Stimulated activated CD8-positive, alpha-beta memory T cell treated with anti-CD3 and anti-CD28 coated beads, Interleukin-12 subunit alpha, Interleukin-12 subunit beta, amount 100 ng/mL, for 4 hours (primary cell): ENCODE results near the gene POLR2J.
"Not testable (repeated sequence)": the region's sequence is repeated elsewhere in the genome, so short reads cannot be mapped to it uniquely, and the experiment has no call there.

Experiments
- DNase-seq: peaks from one replicate; pipeline ENCODE4 v3.0.0-alpha.2; 2020; ENCODE audit warnings: low read depth

POLR2J gene

GRCh38 chr7:102494473-102495149 lies 15.9 kb upstream of the POLR2J start:
- DNase-seq = not testable (repeated sequence)

GRCh38 chr7:102494026-102494425 lies 15.3 kb upstream of the POLR2J start:
- not testable (repeated sequence) for DNase-seq

- DNase-seq = not testable (repeated sequence)
These were observed 14.7 kb upstream of the POLR2J start for GRCh38 chr7:102493220-102493935.

DNA sequence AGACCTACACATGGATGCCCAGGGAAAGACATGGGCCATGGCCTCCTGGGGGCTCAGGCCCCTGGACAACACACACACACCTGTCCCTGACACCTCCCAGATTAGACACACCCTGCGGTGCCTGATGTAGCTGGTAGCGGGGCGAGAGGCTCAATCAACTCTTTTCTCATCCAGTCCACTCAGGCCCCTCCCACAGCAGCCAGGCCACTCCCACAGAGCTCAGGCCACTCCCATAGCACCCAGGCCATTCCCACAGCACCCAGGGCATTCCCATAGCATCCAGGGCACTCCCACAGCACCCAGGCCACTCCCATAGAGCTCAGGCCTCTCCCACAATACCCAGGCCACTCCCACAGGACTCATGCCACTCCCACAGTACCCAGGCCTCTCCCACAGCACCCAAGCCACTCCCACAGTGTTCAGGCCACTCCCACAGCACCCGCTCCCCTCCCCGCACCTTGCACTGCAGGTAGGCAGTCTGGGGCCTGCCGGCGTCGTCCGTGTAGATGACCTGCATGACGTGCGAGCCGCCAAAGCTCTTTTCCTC lies 11.9 kb upstream of the POLR2J start:
- not testable (repeated sequence) for DNase-seq

- DNase-seq = not testable (repeated sequence)
These were observed 5.6 kb upstream of the POLR2J start for GRCh38 chr7:102484317-102484716.

- DNase-seq = not testable (repeated sequence)
These were observed 3.2 kb upstream of the POLR2J start for GRCh38 chr7:102481962-102482361.

DNA sequence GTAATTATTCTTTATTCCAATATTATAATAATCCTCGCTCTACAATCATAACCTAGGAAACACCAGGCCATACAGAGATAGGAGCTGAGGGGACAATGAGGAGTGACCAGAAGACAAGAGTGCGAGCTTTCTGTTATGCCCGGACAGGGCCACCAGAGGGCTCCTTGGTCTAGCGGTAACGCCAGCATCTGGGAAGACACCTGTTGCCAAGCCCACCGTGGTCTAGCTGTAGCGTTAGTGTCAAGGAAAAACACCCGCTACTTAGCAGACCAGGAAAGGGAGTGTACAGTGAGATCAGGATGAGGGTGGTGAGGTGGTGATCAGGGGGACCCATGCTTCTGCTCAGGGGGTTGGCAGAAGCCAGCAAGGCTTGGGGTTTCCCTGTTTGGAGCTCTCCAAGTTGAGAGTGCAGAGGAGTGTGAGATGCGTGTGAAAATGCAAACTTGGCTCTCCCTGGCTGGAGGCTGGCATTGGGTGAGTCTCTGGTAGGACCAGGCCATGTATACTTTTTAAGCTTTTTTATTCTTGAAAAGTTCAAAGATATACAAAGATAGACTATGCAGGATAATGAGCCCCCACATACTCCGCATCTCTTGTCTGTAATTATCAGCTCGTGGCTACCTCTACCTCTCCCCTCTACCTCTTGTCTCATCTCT lies 1.4 kb upstream of the POLR2J start:
- DNase-seq = not testable (repeated sequence)

DNA sequence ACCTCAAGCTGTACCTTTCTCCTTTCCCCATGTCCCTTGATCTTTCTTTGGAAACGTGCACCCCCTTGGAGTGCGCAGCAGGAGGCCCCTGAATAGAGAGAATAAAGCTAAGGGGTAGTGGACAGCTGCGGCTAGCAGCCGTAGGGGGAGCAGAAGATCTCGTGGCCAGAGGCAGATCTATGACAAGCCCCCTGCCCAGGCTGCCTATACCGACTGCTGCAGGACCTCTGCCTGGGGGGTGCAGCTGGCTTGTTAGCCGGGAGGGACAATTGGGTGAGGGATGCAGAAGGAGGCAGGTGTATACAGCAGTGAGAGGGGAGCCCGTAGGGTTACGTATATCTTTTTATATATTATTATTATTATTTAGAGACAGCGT lies 475 bp upstream of the POLR2J start:
- DNase-seq = not testable (repeated sequence)

DNA sequence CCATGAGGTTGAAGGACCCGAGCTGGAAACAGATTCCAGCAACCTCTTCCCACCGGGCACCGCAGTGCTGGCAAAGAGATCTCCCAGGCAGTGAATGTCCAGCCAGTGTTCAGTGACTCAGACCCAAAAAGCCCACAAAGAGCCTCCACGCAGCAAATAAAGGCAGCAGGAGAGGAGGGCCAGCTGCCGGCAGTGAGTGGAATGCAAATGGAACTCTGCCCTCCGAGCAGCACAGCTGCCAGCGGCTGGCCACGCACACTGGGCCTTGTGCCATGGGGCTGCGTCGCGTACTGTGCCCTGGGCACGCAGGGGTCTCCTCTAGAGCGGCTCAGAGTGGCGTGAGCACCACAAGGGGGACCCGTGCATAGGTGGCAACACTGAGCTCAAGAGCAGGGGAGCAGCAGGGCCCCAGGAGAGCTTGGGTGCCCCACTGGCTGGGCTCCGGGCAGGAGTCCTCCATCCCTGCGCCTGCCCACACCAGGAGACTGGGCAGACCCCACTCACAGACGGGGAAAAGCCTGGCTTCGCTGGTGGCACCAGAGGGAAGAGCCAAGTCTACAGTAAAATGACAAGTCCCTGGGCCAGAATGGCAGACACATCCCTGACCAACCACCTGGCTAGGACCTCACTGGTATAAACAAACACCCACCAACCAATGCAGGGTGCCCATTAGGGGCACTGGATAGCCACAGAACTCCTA lies 3.8 kb downstream of the POLR2J start:
- DNase-seq = not testable (repeated sequence)

DNA sequence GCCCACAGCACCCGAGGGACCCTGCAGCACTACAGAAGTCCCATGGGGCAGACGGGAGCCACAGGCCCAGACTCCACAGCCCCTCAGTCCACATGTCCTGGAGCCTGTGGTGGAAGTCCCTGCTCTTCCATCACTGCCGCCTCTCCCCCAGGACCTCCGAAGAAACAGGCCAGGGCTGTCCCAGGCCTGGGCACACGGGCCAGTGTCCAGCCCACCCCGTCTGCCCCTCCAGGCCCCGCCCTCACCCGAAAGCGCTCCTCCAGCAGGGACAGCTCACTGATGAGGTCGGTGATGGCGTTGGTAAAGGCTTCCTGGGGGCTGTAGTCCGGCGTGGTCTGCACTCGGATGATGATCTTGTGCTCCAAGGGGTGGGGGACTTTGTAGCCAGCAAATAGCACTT lies 4.6 kb downstream of the POLR2J start:
- not testable (repeated sequence) for DNase-seq

DNA sequence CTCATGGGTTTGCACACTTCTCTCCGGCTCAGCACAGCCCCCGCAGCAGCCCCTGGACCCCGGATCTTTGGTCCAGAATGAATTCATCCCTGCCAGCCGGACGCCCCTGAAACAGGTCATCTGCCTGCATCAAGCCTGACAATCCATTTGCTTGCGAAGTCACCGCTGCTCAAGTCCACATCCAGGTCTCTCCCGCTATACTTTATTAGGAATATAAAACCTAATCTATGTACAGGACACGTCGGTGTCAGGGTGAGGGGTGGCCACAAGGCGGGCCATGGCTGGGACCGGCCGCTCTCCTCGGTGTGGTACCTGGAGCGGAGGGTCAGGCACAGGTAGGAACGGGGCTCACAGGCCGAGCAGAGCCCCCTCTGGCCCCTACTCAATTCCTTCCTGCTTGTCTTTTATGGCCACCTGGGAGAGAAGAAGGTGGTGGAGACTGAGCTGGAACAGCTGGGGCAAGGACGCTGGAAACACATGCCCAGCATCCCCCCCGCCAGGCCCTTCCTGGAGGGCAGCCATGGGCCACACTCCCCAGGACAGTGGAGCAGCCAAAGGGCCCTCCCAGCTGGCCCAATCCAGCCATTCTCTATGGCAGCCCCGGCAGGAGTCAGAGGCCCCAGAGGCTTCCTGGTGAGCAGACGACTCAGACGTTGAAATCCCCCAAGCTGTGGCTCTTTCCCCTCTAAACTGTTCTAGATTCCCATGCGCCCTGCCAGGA lies 5.3 kb downstream of the POLR2J start:
- DNase-seq = no peak

DNA sequence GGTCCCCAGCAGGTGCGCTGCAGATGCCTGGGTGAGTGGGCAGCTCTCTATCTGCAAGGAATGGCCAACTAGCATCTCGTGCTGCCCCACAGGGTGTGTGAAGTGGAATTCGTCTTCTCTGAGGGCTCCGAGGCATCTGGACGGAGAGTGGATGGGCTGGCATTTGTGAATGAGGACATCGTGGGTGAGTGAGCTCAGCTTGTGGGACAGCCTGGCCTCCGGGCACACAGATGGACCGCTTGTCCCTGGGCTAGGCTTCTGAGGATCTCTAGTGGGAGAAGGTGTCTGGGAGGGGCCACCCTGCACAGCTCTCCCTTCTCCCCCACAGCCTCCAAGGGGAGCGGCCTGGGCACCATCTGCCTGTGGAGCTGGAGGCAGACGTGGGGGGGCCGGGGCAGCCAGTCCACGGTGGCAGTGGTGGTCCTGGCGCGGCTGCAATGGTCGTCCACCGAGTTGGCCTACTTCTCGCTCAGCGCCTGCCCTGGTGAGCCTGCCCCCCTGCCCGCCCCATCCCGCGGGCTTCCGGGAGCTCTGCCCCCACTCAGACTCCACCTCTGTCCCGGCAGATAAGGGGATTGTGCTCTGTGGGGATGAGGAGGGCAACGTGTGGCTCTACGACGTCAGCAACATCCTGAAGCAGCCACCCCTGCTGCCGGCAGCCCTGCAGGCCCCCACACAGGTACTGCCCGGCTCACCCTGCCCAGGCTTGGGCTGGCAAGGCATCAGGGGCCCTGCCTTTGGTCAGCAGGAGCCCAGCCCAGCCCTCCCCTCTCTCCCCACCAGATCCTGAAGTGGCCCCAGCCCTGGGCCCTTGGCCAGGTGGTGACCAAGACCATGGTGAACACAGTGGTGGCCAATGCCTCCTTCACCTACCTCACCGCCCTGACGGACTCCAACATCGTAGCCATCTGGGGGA lies 6.3 kb downstream of the POLR2J start:
- no peak for DNase-seq

GRCh38 chr7:102471791-102472125 lies 7.0 kb downstream of the POLR2J start:
- DNase-seq = no peak

DNA sequence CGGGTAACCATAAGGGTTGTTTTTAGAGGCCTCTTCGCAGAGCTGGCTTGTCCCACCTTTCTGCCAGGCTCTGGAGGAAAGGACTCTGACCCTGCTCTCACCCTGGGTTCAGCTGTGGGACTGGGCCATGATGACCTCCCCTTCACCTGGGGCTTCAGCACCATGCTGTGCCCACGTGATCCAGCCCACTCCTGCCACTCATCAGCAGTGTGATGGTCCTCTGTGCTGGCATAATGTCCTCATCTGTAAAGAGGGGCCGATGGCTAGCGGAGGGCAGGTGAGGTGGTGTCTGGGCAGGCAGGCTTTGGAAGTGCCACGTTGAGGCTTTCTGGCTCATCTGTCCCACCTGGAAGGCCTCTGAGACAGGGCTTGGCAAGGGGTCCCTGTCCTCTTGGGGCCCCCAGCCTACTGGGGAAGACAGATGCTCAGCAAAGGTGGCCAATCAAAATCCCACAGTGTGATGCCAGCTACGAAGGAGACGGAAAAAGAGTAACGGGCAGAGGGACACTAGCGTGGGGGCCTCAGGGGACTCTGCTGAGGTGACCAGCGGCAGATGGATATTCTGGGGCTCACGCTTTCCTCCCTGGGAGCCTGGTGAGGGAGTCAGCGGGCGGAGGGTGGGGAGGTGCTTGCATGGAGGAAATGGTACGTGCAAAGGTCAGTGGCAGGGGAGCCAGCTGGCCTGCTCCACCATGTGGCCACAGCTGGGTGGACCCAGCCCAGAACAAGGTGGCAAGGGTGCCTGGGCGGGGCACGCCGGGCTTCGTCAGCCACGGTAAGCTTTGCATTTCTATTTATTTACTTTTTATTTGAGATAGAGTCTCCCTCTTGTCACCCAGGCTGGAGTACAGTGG lies 8.5 kb downstream of the POLR2J start:
- no peak for DNase-seq

DNA sequence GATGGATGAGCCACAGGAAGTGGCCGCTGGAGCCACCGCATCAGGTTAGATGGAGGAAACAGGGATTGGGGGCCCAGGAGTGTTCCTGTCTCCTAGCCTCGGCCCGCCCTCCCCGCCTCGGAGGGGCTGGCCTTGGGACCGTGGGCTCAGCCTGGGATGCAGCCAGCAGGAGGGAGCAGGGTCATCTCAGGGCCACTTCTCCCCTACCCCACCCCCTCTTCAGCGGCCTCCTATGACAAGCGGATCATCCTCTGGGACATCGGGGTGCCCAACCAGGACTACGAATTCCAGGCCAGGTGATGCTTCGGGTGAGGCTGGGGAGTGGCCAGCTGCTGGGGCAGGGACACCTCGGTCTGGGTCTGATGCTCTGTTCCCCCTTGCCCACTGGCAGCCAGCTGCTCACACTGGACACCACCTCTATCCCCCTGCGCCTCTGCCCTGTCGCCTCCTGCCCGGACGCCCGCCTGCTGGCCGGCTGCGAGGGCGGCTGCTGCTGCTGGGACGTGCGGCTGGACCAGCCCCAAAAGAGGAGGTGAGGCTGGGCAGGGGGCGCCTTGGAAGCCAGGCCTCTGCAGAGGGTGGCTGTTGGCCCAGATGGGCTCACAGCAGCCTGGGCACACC lies 9.3 kb downstream of the POLR2J start:
- DNase-seq = no peak

DNA sequence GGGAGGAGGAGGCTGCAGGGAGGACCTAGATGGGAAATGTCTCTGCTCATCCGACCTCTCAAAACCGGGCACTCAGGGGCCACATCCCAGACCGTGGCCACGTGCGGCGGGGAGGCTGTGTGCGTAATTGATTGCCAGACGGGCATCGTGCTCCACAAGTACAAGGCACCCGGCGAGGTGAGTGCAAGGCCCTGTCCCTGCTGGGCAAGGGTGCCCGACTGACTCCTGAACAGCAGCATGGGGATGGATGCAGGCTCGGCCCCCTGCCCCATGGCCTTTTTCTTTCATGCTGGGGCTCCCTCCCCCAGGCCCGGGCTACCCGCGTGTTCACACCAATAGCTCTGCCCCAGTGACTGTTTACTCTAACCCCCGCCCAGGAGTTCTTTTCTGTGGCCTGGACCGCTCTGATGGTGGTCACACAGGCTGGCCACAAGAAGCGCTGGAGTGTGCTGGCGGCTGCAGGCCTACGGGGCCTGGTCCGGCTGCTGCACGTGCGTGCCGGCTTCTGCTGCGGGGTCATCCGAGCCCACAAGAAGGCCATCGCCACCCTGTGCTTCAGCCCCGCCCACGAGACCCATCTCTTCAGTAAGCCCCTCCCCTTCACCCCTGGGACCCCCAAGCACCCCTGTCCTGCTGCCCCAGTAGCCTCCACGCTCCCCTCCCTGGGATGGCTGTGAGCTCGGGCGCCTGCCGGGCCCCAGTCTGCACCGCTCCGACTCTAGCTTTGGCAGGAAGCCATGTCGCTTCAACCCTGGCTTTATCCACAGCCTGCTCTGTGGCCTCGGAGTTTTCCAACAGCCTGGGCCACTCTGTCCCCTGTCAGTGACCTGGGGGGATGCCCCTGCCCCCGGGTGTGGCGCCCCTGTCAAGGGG lies 10.0 kb downstream of the POLR2J start:
- no peak for DNase-seq

- DNase-seq = no peak
These were observed 10.9 kb downstream of the POLR2J start for GRCh38 chr7:102467581-102468477.
